RWPE2 (cell line): ENCODE data around the gene BOD1L1.
A peak's percentile ranks its signal among the peaks of the same experiment; 100 is the strongest.

Experiments used
- ATAC-seq: fragments of 200-7000 bp; cut with Tn5 transposase; 3 replicates; pipeline ENCODE4 v1.9.1; 2021; ENCODE audit warnings: low read depth
- DNase-seq: peaks from one replicate; pipeline ENCODE4 v3.0.0-alpha.2; 2020; ENCODE audit warnings: low spot score
- H3K27ac ChIP-seq: fragments of 450-650 bp; 2 replicates; pipeline ENCODE4 v1.5.1; 2017; ENCODE audit warnings: mild to moderate bottlenecking; ENCODE audit not compliant: poor library complexity, severe bottlenecking
- H3K27me3 ChIP-seq: fragments of 250-450 bp; sonication (Bioruptor Pico); 2 replicates; pipeline ENCODE4 v1.5.1; 2021; ENCODE audit warnings: mild to moderate bottlenecking, moderate library complexity; ENCODE audit not compliant: insufficient read depth, poor library complexity, severe bottlenecking
- H3K36me3 ChIP-seq: fragments of 250-450 bp; sonication (Bioruptor Pico); 2 replicates; pipeline ENCODE4 v1.5.1; 2020; ENCODE audit warnings: low read depth, mild to moderate bottlenecking, moderate library complexity
- H3K4me1 ChIP-seq: fragments of 250-450 bp; sonication (Bioruptor Pico); 2 replicates; pipeline ENCODE4 v1.5.1; 2021; ENCODE audit warnings: mild to moderate bottlenecking, moderate library complexity; ENCODE audit not compliant: insufficient read depth, poor library complexity, severe bottlenecking
- H3K4me3 ChIP-seq: fragments of 250-450 bp; sonication (Bioruptor Pico); 2 replicates; pipeline ENCODE4 v1.5.1; 2021; ENCODE audit warnings: mild to moderate bottlenecking, moderate library complexity; ENCODE audit not compliant: severe bottlenecking
- H3K9me3 ChIP-seq: fragments of 250-450 bp; sonication (Bioruptor Pico); 2 replicates; pipeline ENCODE4 v1.5.1; 2021; ENCODE audit warnings: mild to moderate bottlenecking, moderate library complexity; ENCODE audit not compliant: severe bottlenecking
- TF ChIP-seq, protein P1 (sequence below): fragments of 450-650 bp; IDR thresholded peaks from one replicate; pipeline ENCODE4 v1.5.1; 2017; ENCODE audit warnings: mild to moderate bottlenecking, moderate library complexity; ENCODE audit not compliant: poor library complexity, severe bottlenecking

The BOD1L1 gene

DNA sequence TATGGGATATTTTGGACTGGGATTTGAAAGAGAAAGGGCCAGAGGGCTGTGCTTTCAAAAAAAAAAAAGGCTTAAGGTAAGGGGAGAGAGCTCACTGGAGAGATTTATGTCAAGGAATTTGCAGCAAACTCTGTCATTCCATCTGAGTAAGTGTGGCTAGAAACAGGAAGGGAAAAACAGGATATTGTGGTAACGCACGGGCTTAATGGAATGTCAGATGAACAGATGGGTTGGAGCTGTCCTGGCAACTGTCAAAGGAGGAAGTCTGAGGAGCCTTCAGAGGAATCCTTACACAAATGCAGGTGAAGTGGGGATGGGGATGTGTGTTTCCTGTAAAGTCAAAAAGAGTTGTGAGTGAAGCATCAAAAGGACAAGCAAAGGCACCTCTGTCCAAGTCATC, 68.1 kb downstream of the BOD1L1 start:
- DNase-seq = no peak
- no peak overlapping the region for H3K4me3 ChIP-seq
- peaks cover 10% of the 10 kb centered on the region for H3K4me1 ChIP-seq
- TF ChIP-seq, protein P1, sequence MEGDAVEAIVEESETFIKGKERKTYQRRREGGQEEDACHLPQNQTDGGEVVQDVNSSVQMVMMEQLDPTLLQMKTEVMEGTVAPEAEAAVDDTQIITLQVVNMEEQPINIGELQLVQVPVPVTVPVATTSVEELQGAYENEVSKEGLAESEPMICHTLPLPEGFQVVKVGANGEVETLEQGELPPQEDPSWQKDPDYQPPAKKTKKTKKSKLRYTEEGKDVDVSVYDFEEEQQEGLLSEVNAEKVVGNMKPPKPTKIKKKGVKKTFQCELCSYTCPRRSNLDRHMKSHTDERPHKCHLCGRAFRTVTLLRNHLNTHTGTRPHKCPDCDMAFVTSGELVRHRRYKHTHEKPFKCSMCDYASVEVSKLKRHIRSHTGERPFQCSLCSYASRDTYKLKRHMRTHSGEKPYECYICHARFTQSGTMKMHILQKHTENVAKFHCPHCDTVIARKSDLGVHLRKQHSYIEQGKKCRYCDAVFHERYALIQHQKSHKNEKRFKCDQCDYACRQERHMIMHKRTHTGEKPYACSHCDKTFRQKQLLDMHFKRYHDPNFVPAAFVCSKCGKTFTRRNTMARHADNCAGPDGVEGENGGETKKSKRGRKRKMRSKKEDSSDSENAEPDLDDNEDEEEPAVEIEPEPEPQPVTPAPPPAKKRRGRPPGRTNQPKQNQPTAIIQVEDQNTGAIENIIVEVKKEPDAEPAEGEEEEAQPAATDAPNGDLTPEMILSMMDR = no peak
- H3K36me3 ChIP-seq = no peaks in the 10 kb centered on the region
- peak; percentile 99 for ATAC-seq
- H3K27me3 ChIP-seq = no peaks in the 10 kb centered on the region
- peak overlapping the region; percentile 76 for H3K27ac ChIP-seq
- no peaks in the 10 kb centered on the region for H3K9me3 ChIP-seq

DNA sequence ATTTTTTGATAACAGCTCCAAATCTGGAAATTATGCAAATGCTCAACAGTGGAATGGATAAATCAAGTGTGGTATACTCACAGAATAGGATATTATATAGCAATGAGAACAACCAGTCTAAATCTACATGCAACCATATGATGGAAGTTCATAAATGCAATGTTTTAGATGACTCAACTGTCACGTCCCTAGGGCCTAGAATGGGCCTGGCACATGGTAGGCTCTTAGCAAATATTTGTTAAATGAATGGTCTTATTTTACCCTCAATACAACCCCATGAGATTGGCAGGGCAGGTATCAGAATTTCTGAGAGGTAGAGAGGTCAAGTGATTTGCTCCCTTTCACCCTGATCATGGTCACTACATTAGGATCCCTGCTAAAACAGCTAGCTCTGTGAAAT, 68.6 kb downstream of the BOD1L1 start:
- no peak for DNase-seq
- 0 out of 3 replicates have a peak, but pooled peaks have one; percentile 13 for ATAC-seq
- Histone ChIP-seq H3K27ac (peak overlapping the region; percentile 76), H3K4me3 (no peak overlapping the region), H3K9me3 (no peaks in the 10 kb centered on the region), H3K36me3 (no peaks in the 10 kb centered on the region), H3K4me1 (peaks cover 10% of the 10 kb centered on the region), H3K27me3 (no peaks in the 10 kb centered on the region)
- TF ChIP-seq, protein P1 = no peak

DNA sequence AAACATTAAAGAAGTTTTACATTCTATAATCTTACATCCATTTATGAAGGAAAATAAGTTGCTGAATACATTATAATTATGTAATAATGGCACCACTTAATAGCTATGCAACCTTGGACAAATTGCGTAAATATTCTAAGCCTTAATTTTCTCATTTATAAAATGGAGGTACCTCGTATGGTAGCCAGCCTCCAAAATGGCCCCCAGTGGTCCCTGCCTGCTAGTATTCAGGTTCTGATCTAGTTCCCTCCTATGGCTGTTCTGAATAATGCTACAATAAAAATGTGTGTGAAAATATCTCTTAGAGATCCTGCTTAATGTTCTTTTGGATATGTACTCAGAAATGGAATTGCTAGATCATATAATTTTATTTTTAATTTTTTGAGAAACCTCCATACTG, 72.2 kb downstream of the BOD1L1 start:
- DNase-seq (no peak), ATAC-seq (no peak)
- no peak overlapping the region for H3K4me3 ChIP-seq
- H3K36me3 ChIP-seq = no peaks in the 10 kb centered on the region
- H3K4me1 ChIP-seq = peaks cover 10% of the 10 kb centered on the region
- H3K27me3 ChIP-seq = peaks cover 8% of the 10 kb centered on the region
- no peak overlapping the region for H3K27ac ChIP-seq
- no peaks in the 10 kb centered on the region for H3K9me3 ChIP-seq
- TF ChIP-seq, protein P1 = no peak

DNA sequence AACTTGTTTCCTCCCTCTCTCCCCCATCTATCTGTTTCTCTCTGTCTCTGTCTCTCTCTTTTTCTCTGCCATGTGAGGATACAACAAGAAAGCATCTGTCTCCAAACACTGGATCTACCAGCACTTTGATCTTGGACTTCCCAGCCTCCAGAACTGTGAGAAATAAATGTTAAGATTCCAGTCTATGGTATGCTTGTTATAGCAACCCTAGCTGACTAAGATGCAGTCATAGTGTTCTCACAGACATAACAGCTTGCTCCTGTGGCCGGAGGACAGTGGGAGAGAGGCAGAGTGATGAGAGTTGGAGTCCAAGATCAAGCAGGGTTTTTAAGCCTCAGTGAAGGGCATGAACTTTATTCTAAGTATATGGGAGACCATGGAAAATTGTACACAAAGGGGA, 74.4 kb downstream of the BOD1L1 start:
- DNase-seq (no peak), ATAC-seq (no peak)
- Histone ChIP-seq H3K27me3 (peaks cover 29% of the 10 kb centered on the region), H3K4me3 (no peak overlapping the region), H3K36me3 (no peaks in the 10 kb centered on the region), H3K9me3 (no peaks in the 10 kb centered on the region), H3K27ac (no peak overlapping the region), H3K4me1 (no peaks in the 10 kb centered on the region)
- TF ChIP-seq, protein P1 = no peak

DNA sequence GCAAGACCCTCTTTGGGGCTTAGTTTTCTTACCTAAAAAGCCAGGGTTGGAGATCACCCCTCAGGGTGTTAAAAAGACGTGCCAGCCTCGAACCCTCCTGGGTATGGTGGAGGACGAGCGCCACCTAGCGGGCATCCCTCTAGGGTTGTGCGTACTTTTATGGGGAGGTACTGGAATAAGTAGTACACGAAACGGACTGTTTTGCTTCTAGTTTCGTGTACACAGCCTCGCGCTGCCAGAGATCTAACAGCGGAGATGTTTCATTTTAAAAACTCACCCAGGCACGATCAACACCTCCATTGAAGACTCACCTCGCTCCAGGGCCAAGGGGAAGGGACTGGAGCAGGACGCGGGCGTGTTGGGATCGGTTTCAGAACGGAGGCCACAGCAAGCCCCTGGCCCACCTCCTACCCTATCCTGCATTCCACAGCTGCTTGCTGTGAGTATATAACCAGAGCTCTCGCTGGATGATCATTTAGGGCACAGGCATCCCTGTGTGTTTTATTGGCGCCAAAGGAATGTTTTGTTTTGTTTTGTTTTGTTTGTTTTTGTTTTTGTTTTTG, 78.5 kb downstream of the BOD1L1 start:
- no peaks in the 10 kb centered on the region for H3K36me3 ChIP-seq
- no peaks in the 10 kb centered on the region for H3K4me1 ChIP-seq
- peak overlapping the region; percentile 18 for H3K4me3 ChIP-seq
- ATAC-seq (peak; percentile 53), DNase-seq (peak; percentile 67)
- TF ChIP-seq, protein P1 = peak; percentile 92
- no peaks in the 10 kb centered on the region for H3K9me3 ChIP-seq
- peaks cover 66% of the 10 kb centered on the region for H3K27me3 ChIP-seq
- no peak overlapping the region for H3K27ac ChIP-seq
